AG09309 (cell line): ENCODE measurements around the gene SIK2.

Source experiments
- DNase-seq: peaks from one replicate; pipeline ENCODE4 v3.0.0-alpha.2; 2010; ENCODE audit warnings: low read depth
- H3K4me3 ChIP-seq: 2 replicates; pipeline ENCODE4 v1.5.1; 2011; ENCODE audit warnings: mild to moderate bottlenecking, low read depth, low read length, moderate library complexity; ENCODE audit not compliant: control insufficient read depth
- TF ChIP-seq, protein P1 (sequence below): IDR thresholded peaks from 2 replicates; pipeline ENCODE4 v1.5.1; 2011; ENCODE audit warnings: mild to moderate bottlenecking, low read depth, low read length, inconsistent platforms; ENCODE audit not compliant: insufficient read depth, control insufficient read depth; ENCODE audit errors: missing control alignments

Gene SIK2

DNA sequence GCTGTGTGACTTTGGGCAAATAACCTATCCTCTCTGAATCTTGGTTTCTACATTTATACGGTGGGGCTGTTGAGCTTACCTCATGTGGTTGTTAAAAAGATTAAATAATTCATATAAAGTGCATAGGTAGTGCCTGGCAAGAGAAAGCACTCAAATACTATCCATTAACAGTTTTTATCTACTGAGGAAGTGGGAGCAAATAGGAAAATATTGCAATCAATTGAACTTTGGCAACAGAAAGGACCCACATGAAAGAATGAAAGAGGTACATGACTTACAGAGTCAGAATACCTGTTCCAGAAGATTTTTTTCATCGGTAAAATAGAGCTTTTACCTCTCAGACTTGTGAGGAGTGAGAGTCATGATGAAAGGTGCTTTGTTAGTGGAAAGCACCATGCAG lies 170.3 kb downstream of the SIK2 start:
- DNase-seq: no peak
- TF ChIP-seq, protein P1, sequence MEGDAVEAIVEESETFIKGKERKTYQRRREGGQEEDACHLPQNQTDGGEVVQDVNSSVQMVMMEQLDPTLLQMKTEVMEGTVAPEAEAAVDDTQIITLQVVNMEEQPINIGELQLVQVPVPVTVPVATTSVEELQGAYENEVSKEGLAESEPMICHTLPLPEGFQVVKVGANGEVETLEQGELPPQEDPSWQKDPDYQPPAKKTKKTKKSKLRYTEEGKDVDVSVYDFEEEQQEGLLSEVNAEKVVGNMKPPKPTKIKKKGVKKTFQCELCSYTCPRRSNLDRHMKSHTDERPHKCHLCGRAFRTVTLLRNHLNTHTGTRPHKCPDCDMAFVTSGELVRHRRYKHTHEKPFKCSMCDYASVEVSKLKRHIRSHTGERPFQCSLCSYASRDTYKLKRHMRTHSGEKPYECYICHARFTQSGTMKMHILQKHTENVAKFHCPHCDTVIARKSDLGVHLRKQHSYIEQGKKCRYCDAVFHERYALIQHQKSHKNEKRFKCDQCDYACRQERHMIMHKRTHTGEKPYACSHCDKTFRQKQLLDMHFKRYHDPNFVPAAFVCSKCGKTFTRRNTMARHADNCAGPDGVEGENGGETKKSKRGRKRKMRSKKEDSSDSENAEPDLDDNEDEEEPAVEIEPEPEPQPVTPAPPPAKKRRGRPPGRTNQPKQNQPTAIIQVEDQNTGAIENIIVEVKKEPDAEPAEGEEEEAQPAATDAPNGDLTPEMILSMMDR: no peak
- H3K4me3 ChIP-seq: no peak overlapping the region

DNA sequence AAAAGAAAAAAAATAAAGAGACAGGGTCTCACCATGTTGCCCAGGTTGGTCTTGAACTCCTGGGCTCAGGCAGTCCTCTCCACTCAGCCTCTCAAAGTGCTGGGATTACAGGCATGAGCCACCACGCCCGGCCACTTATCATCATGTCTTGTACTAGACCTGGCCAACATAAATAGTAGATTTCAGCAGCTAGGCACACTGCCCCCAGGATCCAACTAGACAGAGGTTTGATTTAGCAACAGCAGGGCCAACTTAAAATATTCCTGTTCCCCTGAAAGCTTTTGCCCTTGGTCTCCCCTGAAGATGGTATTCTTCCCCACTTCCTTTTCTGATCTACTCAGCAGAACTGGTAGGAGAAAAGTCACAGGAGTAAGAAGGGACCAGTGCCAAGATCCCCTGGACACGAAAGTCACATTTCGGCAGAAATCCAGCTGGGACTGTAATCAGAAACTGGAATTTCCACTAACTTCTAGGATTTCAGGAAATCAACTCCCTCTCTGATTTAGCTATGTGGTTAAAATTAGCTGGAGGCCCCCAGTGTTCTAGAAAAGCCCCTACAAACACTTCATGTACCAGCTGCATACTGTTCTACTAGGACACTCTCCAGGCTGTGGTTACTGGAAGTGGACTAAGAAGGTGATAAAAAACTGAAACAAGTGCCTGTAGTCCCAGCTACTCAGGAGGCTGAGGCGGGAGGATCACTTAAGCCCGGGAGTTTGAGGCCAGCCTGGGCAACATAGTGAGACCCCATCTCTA lies 172.9 kb downstream of the SIK2 start:
- no peak for DNase-seq
- TF ChIP-seq, protein P1: no peak
- no peak overlapping the region for H3K4me3 ChIP-seq

DNA sequence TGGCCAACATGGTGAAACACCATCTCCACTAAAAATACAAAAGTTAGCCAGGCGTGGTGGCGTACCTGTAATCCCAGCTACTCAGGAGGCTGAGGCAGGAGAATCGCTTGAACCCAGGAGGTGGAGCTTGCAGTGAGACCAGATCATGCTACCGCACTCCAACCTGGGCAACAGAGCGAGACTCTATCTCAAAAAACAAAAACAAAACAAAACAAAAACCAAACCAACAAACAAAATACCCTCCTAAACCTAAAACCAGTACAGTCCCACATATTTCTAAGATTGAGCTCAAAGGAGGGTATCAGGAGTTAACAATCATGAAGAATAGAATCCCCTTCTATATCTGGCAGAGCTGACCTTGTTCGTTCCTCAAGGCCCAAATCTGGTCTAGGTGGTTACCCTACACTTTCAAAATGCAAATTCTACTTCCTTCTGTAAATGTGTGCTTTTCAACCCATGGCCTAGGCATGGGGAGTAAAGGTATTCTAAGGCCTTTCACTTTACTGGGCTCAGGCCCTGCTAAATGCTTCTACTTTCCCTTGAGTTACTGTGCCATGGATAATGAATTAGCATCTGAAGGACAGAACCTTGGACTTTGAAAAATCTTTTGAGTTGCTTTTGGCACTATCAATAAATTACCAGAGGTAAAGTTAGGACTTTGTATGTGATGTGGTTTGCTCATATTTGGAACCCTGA lies 174.3 kb downstream of the SIK2 start:
- H3K4me3 ChIP-seq: no peak overlapping the region
- TF ChIP-seq, protein P1: no peak
- DNase-seq: no peak

DNA sequence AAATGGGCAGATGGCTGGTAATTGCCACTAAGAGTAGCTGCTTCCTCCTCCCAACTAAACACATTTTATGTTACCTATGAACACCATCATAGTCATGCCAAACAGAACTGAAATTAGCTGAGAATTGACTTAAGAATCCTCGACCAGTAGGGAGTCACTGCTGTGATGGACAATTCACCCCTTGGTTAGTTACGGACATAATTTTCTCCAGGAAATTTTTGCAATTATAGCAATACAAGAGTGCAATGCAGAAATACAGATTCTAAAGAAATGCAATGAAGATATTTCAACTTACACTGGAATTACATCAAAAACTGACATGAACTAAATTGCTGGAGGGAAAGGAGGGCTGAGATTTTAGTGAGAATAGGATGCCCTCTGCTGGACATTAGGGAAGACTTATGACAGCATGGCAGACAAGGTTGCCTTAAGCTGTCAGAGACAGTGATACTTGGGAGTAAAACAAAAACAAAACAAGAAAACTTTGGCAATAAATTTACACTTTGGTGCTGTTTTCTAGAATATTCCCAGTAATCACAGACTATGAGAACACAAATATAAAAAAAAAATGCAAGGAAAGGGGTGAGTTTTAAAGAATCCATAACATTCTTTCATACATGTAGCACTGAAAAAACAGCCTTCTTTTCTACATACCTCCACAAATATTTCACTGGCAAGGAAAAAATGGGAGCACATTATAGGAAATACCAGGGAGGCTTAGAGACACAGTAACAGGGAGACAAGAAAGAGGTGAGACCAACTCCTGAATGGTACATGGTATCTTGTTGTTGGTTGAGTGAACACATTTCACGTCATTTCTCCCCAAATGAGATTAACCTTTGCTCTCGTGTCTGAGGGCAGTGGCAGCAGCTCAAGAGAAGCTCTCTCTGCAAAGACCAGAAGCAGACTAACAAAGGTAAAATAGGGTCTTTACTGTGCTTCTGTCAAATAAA lies 175.1 kb downstream of the SIK2 start:
- TF ChIP-seq, protein P1: peak; percentile 74

DNA sequence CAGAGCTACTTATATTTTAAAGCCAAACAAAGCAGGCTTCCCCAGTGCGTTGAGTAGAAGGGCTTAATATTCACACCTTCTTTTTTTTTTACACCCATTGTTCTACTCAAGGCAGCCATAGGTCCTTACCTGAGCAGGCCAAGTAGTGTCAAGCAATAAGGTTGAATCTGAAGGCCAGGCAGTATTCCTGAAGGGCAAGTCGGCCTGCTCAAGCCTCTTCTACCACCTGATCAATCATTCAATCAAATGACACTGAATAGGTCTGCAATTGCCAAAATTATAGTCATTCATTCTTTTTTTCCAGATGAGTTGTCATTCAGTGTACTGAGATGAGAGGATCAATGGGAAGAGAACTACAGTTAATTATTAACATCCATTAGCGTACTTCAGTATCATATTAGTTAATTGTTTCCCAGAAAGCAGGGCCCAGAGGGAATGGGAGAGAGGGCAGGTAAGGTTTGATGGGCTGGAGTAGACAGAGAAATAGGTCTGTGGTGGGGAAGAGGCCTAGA lies 175.9 kb downstream of the SIK2 start:
- no peak for DNase-seq
- H3K4me3 ChIP-seq: no peak overlapping the region
- TF ChIP-seq, protein P1: no peak

More for the DNA sequence above, 175.1 kb downstream of the SIK2 start:
- peak; percentile 64 for DNase-seq
- no peak overlapping the region for H3K4me3 ChIP-seq

DNA sequence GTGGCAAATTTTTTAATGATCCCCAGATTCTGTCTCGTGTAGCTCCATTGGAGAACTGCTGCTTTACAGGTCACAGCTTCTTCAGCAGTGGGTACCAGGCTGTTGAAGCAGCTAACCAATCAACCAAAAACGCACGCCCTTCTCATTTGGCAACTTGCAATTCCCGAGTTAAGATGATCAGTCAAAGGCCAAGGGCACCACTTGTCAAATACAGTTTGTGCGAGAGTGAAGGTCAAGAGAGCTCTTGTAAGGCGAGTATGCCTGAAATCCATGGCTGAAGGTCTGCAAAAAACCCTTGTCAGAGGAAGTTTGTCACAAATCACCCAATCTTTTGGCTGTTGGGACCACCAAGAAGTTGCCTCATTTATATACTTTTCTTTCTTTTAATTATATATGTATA lies 176.9 kb downstream of the SIK2 start:
- no peak overlapping the region for H3K4me3 ChIP-seq
- TF ChIP-seq, protein P1: no peak
- DNase-seq: no peak
